HepG2 (cell line): ENCODE results near the gene SMOC1. TPM values are rescaled to one million over a fixed set of nuclear protein-coding genes. Genes with fewer than 3 reads are reported as not detected.

Experiments used
- ATAC-seq: fragments of 200-7000 bp; cut with Tn5 transposase; 3 replicates; pipeline ENCODE4 v1.9.1; 2020; ENCODE audit warnings: mild to moderate bottlenecking, moderate library complexity
- BruUV-seq: library from RNA; stranded (reverse); fragments of 400-500 nt; replicated peaks from 2 replicates; lab custom pipeline; 2021; lab: Mats Ljungman, UMichigan
- CTCF ChIA-PET: fragments of 300-600 bp; formaldehyde crosslinking; extraction: SDS; loops from one replicate; lab custom pipeline; 2021; ENCODE audit warnings: low total read pairs, inconsistent platforms, low intra/inter-chr PET ratio; lab: Yijun Ruan, JAX
- POLR2A ChIA-PET: fragments of 350-600 bp; sonication (Branson Sonifier 250); formaldehyde crosslinking; loops from one replicate; lab custom pipeline; 2020; ENCODE audit warnings: antibody characterized with exemption, inconsistent platforms; lab: Yijun Ruan, JAX
- DNase-seq: peaks from one replicate; pipeline ENCODE4 v3.0.0-alpha.2; 2015; ENCODE audit warnings: low spot score
- FAIRE-seq: peaks from 3 replicates; lab custom pipeline; 2011; peaks lifted over from hg19 to GRCh38; lab: Jason Lieb, UNC
- H2AFZ ChIP-seq: one replicate; pipeline ENCODE4 v1.6.1; 2011; ENCODE audit warnings: low read length, inconsistent platforms
- H3K27ac ChIP-seq: fragments of 300-600 bp; 3 replicates; pipeline ENCODE4 v1.8.0; 2011; ENCODE audit warnings: mixed run types, mild to moderate bottlenecking, mixed read lengths, low read length, inconsistent platforms; ENCODE audit not compliant: insufficient read depth; ENCODE audit errors: extremely low read length
- H3K27me3 ChIP-seq, 2 experiments: fragments of 200-600 bp in 1 of 2; 2 replicates in 1 of 2; 3 replicates in 1 of 2; pipeline versions ENCODE4 v1.6.0 to v1.8.0; 2011; ENCODE audit warnings: low read length in 2 of 2, mild to moderate bottlenecking in 2 of 2, moderate library complexity in 2 of 2, inconsistent platforms in 1 of 2; ENCODE audit not compliant: insufficient read depth in 2 of 2, control insufficient read depth in 1 of 2
- H3K36me3 ChIP-seq, 2 experiments: fragments of 200-600 bp in 1 of 2; replicated peaks in 1 of 2; 2 replicates in 1 of 2; 3 replicates in 1 of 2; pipeline versions ENCODE4 v1.5.1 to v1.8.0; 2011; ENCODE audit warnings: low read length in 2 of 2, inconsistent platforms in 1 of 2; ENCODE audit not compliant: insufficient read depth in 2 of 2, control insufficient read depth in 1 of 2
- H3K4me1 ChIP-seq: 2 replicates; pipeline ENCODE4 v1.5.1; 2012; ENCODE audit warnings: low read length, inconsistent platforms; ENCODE audit not compliant: insufficient read depth
- H3K4me2 ChIP-seq: 2 replicates; pipeline ENCODE4 v1.6.0; 2011; ENCODE audit warnings: low read depth, low read length, inconsistent platforms
- H3K4me3 ChIP-seq, 3 experiments: fragments of 200-600 bp in 1 of 3; sonication (generic), shearing (Covaris generic) in 1 of 3; replicated peaks in 1 of 3; 2 replicates each; pipeline ENCODE4 v1.5.1; 2011 to 2016; ENCODE audit warnings: low read length in 3 of 3, inconsistent platforms in 2 of 3, low read depth in 2 of 3, mild to moderate bottlenecking in 2 of 3, control low read depth in 1 of 3, mixed read lengths in 1 of 3; ENCODE audit not compliant: insufficient read depth in 1 of 3
- H3K79me2 ChIP-seq: one replicate; pipeline ENCODE4 v1.6.1; 2011; ENCODE audit warnings: low read length, inconsistent platforms; ENCODE audit not compliant: insufficient read depth
- H3K9ac ChIP-seq: 2 replicates; pipeline ENCODE4 v1.6.0; 2011; ENCODE audit warnings: mild to moderate bottlenecking, low read depth, low read length, inconsistent platforms; ENCODE audit not compliant: insufficient read depth
- H3K9me3 ChIP-seq: 2 replicates; pipeline ENCODE4 v1.5.1; 2012; ENCODE audit warnings: mild to moderate bottlenecking, low read length
- H4K20me1 ChIP-seq: 2 replicates; pipeline ENCODE4 v1.6.0; 2011; ENCODE audit warnings: inconsistent platforms, mild to moderate bottlenecking, low read length, moderate library complexity; ENCODE audit not compliant: insufficient read depth
- CHD4 ChIP-seq: fragments of 200-600 bp; sonication (generic); IDR thresholded peaks from 2 replicates; pipeline ENCODE4 v1.7.0; 2017; ENCODE audit warnings: mild to moderate bottlenecking, low read length, borderline replicate concordance
- GPBP1L1 ChIP-seq: sonication (generic); formaldehyde crosslinking; IDR thresholded peaks from 2 replicates; pipeline ENCODE4 v1.5.0; 2020; ENCODE audit warnings: mild to moderate bottlenecking, missing genetic modification reagents
- MZF1 ChIP-seq: sonication (generic); formaldehyde crosslinking; IDR thresholded peaks from 2 replicates; pipeline ENCODE4 v1.8.1; 2023; ENCODE audit warnings: mild to moderate bottlenecking, missing genetic modification reagents, borderline replicate concordance
- NFE2L2 ChIP-seq: fragments of 150-350 bp; IDR thresholded peaks from 2 replicates; pipeline ENCODE4 v1.6.1; 2014; ENCODE audit warnings: low read length
- XRCC5 ChIP-seq: fragments of 200-400 bp; formaldehyde crosslinking; optimal IDR thresholded peaks from 2 replicates; pipeline ENCODE3; 2017; ENCODE audit warnings: mild to moderate bottlenecking, low read length
- ZFP62 ChIP-seq: sonication (generic); formaldehyde crosslinking; IDR thresholded peaks from 2 replicates; pipeline ENCODE4 v1.4.0; 2020; ENCODE audit warnings: missing genetic modification reagents
- ZNF33B ChIP-seq: sonication (generic); formaldehyde crosslinking; IDR thresholded peaks from 2 replicates; pipeline ENCODE4 v1.5.1; 2020; ENCODE audit warnings: mild to moderate bottlenecking, missing genetic modification reagents
- ZNF710 ChIP-seq: sonication (generic); formaldehyde crosslinking; IDR thresholded peaks from 2 replicates; pipeline ENCODE4 v1.5.0; 2020; ENCODE audit warnings: mild to moderate bottlenecking, missing genetic modification reagents, borderline replicate concordance
- ZNF792 ChIP-seq: IDR thresholded peaks from 2 replicates; pipeline ENCODE4 v1.6.1; 2016
- WGBS: methylation state at CpG from one replicate; pipeline ENCODE4 v1.1.6; 2017; ENCODE audit warnings: low lambda C conversion rate; 5-methylcytosine and 5-hydroxymethylcytosine counted together
- in situ Hi-C: cut with HindIII; loops from 2 replicates; pipeline ENCODE4 v1.10.0; 2017; ENCODE audit warnings: low pct_unique_long_range_greater_than_20kb; ENCODE audit not compliant: extremely low pct_ligation_motif_present
- intact Hi-C: fragments of 100-400 bp; cut with micrococcal nuclease; formaldehyde crosslinking; loops from one replicate; pipeline ENCODE4 v1.10.0; 2022; ENCODE audit not compliant: unreplicated experiment
- polyA plus RNA-seq, 8 experiments: library from polyadenylated mRNA; depleted of rRNA in 3 of 8; stranded (reverse) in 7 of 8; unstranded in 1 of 8; fragments of >200 nt; fragmentation: Illumina TruSeq in 4 of 8; extraction: Trizol in 4 of 8; gene quantifications; 2 replicates each; pipeline versions ENCODE4 v1.2.1 to v1.2.3, GENCODE V29; 2011 to 2016; ENCODE audit warnings: low read depth in 4 of 8, missing spikeins in 1 of 8, mixed read lengths in 1 of 8; ENCODE audit not compliant: insufficient read depth in 1 of 8
- total RNA-seq, 5 experiments: library from RNA; depleted of rRNA; stranded (reverse); fragments of >200 nt; fragmentation: Illumina TruSeq; extraction: Trizol; gene quantifications; 2 replicates each; pipeline ENCODE4 v1.2.3, GENCODE V29; 2016; ENCODE audit warnings: low read depth in 1 of 5
- TF ChIP-seq, protein P1 (sequence below): sonication (generic); formaldehyde crosslinking; IDR thresholded peaks from 2 replicates; pipeline ENCODE4 v1.5.1; 2020; ENCODE audit warnings: mild to moderate bottlenecking, missing genetic modification reagents, borderline replicate concordance
- TF ChIP-seq, protein P2 (sequence below): sonication (generic); formaldehyde crosslinking; IDR thresholded peaks from one replicate; pipeline ENCODE4 v1.5.1; 2020; ENCODE audit warnings: mild to moderate bottlenecking, missing genetic modification reagents; ENCODE audit errors: not compliant biosample characterization
- TF ChIP-seq, protein P3 (sequence below): IDR thresholded peaks from 2 replicates; pipeline ENCODE4 v1.6.1; 2016

SMOC1 gene
- total and polyA plus RNA-seq, 2 of the 13 experiments (the other 11 are each of a cell fraction or from before 2014, with no cell fraction given) = 17.8 to 35.6 TPM

DNA sequence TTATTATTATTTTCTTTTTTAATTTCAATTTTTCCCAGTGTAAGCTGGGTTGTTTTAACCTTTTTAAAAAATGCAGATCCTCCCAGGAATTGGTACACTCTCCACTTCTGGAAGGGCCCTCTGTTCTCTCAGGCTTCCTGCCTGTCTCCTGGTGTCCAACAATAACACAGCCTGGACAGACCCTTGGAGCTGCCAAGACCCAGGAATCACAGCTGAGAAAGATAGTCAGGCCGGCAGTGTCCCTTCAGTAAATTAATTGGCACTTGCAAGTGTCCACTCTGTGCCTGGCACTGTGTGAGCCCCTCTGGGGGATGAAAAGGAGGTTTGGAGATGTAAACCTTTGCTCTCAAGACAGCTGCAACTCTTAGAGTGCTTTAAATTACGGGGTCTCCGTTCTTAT, 113.3 kb downstream of the SMOC1 start:
- TF ChIP-seq CHD4 = no peak
- no peak for TF ChIP-seq MZF1 (CRISPR knock-in tag)
- TF ChIP-seq ZFP62 (CRISPR knock-in tag) = no peak
- TF ChIP-seq ZNF33B (CRISPR knock-in tag) = no peak
- TF ChIP-seq, protein P1, sequence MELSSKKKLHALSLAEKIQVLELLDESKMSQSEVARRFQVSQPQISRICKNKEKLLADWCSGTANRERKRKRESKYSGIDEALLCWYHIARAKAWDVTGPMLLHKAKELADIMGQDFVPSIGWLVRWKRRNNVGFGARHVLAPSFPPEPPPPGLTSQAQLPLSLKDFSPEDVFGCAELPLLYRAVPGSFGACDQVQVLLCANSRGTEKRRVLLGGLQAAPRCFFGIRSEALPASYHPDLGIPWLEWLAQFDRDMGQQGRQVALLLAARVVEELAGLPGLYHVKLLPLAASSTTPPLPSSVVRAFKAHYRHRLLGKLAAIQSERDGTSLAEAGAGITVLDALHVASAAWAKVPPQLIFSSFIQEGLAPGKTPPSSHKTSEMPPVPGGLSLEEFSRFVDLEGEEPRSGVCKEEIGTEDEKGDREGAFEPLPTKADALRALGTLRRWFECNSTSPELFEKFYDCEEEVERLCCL (CRISPR knock-in tag) = no peak
- no peak for TF ChIP-seq ZNF710 (CRISPR knock-in tag)
- TF ChIP-seq, protein P2, sequence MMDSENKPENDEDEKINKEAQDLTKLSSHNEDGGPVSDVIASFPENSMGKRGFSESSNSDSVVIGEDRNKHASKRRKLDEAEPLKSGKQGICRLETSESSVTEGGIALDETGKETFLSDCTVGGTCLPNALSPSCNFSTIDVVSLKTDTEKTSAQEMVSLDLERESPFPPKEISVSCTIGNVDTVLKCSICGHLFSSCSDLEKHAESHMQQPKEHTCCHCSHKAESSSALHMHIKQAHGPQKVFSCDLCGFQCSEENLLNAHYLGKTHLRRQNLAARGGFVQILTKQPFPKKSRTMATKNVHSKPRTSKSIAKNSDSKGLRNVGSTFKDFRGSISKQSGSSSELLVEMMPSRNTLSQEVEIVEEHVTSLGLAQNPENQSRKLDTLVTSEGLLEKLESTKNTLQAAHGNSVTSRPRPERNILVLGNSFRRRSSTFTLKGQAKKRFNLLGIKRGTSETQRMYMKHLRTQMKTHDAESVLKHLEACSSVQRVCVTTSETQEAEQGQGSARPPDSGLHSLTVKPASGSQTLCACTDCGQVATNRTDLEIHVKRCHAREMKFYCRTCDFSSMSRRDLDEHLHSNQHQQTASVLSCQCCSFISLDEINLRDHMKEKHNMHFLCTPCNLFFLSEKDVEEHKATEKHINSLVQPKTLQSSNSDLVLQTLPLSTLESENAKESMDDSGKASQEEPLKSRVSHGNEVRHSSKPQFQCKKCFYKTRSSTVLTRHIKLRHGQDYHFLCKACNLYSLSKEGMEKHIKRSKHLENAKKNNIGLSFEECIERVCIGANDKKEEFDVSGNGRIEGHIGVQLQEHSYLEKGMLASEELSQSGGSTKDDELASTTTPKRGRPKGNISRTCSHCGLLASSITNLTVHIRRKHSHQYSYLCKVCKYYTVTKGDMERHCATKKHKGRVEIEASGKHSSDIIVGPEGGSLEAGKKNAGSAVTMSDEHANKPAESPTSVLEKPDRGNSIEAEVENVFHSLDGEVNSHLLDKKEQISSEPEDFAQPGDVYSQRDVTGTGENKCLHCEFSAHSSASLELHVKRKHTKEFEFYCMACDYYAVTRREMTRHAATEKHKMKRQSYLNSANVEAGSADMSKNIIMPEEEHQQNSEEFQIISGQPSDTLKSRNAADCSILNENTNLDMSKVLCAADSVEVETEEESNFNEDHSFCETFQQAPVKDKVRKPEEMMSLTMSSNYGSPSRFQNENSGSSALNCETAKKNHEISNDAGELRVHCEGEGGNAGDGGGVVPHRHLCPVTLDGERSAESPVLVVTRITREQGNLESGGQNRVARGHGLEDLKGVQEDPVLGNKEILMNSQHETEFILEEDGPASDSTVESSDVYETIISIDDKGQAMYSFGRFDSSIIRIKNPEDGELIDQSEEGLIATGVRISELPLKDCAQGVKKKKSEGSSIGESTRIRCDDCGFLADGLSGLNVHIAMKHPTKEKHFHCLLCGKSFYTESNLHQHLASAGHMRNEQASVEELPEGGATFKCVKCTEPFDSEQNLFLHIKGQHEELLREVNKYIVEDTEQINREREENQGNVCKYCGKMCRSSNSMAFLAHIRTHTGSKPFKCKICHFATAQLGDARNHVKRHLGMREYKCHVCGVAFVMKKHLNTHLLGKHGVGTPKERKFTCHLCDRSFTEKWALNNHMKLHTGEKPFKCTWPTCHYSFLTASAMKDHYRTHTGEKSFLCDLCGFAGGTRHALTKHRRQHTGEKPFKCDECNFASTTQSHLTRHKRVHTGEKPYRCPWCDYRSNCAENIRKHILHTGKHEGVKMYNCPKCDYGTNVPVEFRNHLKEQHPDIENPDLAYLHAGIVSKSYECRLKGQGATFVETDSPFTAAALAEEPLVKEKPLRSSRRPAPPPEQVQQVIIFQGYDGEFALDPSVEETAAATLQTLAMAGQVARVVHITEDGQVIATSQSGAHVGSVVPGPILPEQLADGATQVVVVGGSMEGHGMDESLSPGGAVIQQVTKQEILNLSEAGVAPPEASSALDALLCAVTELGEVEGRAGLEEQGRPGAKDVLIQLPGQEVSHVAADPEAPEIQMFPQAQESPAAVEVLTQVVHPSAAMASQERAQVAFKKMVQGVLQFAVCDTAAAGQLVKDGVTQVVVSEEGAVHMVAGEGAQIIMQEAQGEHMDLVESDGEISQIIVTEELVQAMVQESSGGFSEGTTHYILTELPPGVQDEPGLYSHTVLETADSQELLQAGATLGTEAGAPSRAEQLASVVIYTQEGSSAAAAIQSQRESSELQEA (CRISPR knock-in tag) = no peak
- no peak for TF ChIP-seq XRCC5
- TF ChIP-seq, protein P3, sequence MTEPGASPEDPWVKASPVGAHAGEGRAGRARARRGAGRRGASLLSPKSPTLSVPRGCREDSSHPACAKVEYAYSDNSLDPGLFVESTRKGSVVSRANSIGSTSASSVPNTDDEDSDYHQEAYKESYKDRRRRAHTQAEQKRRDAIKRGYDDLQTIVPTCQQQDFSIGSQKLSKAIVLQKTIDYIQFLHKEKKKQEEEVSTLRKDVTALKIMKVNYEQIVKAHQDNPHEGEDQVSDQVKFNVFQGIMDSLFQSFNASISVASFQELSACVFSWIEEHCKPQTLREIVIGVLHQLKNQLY (CRISPR knock-in tag) = no peak
- TF ChIP-seq NFE2L2 = no peak
- TF ChIP-seq ZNF792 (CRISPR knock-in tag) = no peak
- TF ChIP-seq GPBP1L1 (CRISPR knock-in tag) = no peak
- Histone ChIP-seq H3K27me3 (no peaks in the 10 kb centered on the region), H3K27ac (no peak overlapping the region), H3K79me2 (no peaks in the 10 kb centered on the region), H2AFZ (no peak overlapping the region), H3K4me1 (peaks cover 24% of the 10 kb centered on the region), H3K4me2 (no peak overlapping the region), H3K9ac (no peak overlapping the region), H3K36me3 (peaks cover 2 to 5% of the 10 kb centered on the region in 2 experiments; a peak in 3 of 5 replicates), H4K20me1 (no peaks in the 10 kb centered on the region), H3K4me3 (no peak overlapping the region), H3K9me3 (no peaks in the 10 kb centered on the region)
- no TSS peak for BruUV-seq
- POLR2A ChIA-PET = no interaction called here
- FAIRE-seq (no peak), ATAC-seq (no peak), DNase-seq (no peak)
- CTCF ChIA-PET = no interaction called here
- intact Hi-C loops (no loop called here), in situ Hi-C loops (no loop called here)
- 99% methylated on average over 3 of the region's 3 CpGs for WGBS
